Erythroblast (primary cell): ENCODE measurements around the gene PDLIM4.

ENCODE experiments used
- GATA1 ChIP-seq: IDR thresholded peaks from 2 replicates; pipeline ENCODE4 v1.6.1; 2011; ENCODE audit warnings: low read depth, mild to moderate bottlenecking, control low read depth, low read length, moderate library complexity
- POLR2A ChIP-seq: IDR thresholded peaks from 2 replicates; pipeline ENCODE4 v1.6.1; 2011; ENCODE audit warnings: mild to moderate bottlenecking, low read length

DNA sequence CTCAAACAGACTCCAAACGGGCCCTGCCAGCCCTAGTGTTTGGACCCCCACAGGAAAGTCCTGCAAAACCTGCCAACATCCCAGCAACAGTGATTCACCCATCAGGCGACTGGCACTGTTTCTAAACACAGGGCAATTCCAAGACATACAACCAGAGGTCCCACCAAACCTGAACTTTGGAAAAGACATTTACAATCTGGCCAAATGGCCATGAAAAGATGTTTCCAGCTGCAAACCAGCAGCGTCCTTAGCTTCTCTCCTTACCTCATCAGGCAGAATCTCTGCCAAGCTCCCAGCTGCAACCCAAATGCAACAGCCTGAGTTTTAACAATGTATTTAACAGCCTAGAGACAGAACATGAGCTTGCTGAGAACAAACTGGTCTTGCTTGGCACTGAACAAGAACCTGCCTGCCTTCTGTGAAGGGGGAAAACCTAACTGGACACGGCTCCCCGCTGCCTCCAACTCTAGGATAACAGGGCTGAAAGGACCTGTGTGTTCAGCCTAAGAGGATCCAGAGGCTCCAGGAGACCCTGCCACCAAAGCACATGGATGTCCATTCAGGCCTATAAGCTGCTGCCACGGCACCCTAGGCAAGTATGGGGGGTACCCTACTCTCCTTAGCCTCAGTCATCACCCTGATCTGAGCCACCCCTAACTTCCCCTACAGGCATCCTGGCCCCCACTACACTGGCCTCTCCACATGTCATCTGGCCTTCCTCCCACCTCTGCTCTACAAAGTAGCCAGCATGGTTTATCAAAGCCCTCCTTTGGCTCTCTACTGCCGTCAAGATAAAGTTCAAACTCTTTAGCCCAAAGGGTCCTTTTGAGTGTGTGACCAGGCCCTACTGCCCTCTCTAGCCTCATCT lies 35.5 kb upstream of the PDLIM4 start:
- no peak for TF ChIP-seq POLR2A
- TF ChIP-seq GATA1, result no peak
